C4-2B (cell line): ENCODE results near the gene STAB2.

Experiments
- H3K27ac ChIP-seq: fragments of 450-650 bp; 2 replicates; pipeline ENCODE4 v1.5.1; 2017
- ZFX ChIP-seq: fragments of 450-650 bp; IDR thresholded peaks from 2 replicates; pipeline ENCODE4 v1.6.1; 2017
- TF ChIP-seq, protein P1 (sequence below): fragments of 450-650 bp; conservative IDR thresholded peaks from 2 replicates; pipeline ENCODE4 v1.5.1; 2017; ENCODE audit warnings: mild to moderate bottlenecking

STAB2 gene

DNA sequence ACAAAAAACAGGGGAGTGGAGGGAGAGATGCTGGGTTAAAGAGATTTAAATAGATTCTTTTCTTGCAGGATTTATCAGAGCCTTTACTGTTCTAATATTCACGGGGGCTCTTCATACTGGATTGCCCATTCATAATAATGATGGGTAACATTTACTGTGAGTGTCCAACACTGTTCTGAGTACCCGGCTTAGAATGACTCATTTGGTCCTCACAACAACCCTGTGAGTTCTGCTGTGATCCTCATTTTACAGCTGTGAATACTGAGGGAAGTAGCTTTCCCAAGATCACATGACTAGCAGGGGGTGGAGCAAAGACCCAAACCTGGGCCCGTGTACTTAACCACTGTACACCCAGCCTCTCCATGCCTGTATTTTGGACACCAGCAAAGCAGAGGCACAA lies 140.6 kb downstream of the STAB2 start:
- TF ChIP-seq ZFX, result no peak
- TF ChIP-seq, protein P1, sequence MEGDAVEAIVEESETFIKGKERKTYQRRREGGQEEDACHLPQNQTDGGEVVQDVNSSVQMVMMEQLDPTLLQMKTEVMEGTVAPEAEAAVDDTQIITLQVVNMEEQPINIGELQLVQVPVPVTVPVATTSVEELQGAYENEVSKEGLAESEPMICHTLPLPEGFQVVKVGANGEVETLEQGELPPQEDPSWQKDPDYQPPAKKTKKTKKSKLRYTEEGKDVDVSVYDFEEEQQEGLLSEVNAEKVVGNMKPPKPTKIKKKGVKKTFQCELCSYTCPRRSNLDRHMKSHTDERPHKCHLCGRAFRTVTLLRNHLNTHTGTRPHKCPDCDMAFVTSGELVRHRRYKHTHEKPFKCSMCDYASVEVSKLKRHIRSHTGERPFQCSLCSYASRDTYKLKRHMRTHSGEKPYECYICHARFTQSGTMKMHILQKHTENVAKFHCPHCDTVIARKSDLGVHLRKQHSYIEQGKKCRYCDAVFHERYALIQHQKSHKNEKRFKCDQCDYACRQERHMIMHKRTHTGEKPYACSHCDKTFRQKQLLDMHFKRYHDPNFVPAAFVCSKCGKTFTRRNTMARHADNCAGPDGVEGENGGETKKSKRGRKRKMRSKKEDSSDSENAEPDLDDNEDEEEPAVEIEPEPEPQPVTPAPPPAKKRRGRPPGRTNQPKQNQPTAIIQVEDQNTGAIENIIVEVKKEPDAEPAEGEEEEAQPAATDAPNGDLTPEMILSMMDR, result no peak
- H3K27ac ChIP-seq, result no peak overlapping the region

DNA sequence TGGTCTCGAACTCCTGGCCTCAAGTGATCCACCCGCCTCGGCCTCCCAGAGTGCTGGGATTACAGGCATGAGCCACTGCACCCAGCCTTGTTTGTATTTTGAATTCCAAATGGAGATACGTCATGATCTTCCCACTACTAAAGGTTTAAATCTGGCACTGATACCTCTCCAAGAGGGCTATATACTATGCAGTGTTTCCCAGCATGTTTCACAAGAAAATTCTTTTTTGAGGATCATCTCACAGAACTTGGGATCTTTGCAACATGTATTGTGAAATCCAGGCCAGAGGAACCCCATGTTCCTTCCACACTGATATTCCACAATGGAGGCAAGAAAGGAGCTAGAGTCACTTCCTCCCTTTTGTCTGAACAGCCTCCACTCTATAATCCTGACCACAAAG lies 141.2 kb downstream of the STAB2 start:
- TF ChIP-seq ZFX, result no peak
- TF ChIP-seq, protein P1, result no peak
- H3K27ac ChIP-seq, result no peak overlapping the region

DNA sequence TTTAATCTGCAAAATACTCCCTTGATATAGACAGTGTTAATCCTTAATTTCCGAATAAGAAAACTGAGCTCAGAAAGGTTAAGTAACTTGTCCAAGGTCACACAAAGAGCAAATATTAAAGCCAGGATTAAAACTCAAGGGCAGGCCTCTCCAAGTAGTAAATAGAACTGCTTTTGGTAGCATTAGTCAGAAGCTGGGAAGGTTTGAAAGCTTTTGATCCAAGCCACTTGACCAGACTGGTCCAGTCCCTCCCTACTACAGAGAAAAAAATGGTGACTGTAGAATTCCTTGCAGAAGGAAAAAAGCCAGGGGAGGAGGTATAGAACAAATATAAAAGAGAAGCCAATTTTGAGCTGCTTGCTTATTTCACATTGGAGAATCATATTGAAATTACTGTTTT lies 142.4 kb downstream of the STAB2 start:
- no peak for TF ChIP-seq ZFX
- TF ChIP-seq, protein P1, result no peak

DNA sequence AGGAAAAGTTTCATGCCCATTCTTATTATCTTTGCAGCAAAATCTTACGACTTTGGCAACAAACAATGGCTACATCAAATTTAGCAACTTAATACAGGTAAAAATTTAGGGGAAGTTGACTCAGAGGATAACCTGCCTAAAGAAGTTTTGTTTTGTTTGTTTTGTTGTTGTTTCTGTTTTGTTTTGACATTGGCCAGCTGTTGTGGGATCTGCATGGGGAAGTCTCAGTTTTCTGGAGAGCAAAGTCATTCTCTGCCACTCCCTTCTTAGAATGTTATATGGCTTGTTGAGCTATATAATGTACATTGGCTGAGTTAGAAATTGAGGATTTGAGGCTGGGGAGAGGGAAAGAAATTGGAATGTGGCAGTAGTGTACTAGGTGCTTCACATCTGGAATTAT lies 144.5 kb downstream of the STAB2 start:
- H3K27ac ChIP-seq, result no peak overlapping the region
- TF ChIP-seq ZFX, result no peak
- TF ChIP-seq, protein P1, result no peak

More for the DNA sequence above, 142.4 kb downstream of the STAB2 start:
- H3K27ac ChIP-seq, result no peak overlapping the region

DNA sequence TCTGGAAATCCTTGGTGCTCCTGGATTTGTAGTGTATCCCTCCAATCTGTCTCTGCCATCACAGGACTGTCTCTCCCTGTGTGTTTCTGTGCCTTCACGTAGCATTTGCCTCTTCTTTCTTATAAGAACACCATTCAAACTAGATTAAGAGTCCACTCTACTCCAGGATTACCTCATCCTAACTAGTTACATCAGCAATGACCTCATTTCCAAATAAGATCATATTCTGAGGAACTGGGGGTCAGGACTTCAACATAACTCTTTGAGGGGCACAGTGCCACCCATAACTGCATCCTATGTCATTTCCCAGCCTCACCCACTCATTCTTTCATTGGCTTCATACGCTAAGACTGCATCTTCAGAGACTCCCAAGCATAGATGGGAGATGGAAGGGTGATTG lies 147.8 kb downstream of the STAB2 start:
- no peak for TF ChIP-seq ZFX
- TF ChIP-seq, protein P1, result no peak

DNA sequence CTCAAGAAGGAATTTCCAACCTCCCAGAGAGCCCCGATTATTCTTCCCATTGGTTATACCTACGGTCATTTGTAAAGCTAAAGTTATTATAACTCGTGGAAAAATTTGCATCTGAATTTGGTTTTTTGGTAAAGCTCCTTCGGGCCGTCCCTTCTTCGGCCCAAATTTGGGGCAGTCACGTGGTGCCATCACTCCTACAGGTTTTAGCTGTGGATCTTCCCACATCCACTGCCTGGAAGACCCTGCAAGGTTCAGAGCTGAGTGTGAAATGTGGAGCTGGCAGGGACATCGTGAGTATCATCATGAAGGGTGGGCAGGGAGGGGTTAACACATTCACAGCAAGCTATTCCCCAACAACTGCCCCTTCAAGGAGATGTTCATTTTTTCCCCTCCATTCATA lies 148.2 kb downstream of the STAB2 start:
- TF ChIP-seq ZFX, result no peak
- TF ChIP-seq, protein P1, result no peak
- H3K27ac ChIP-seq, result no peak overlapping the region

More for the DNA sequence above, 147.8 kb downstream of the STAB2 start:
- no peak overlapping the region for H3K27ac ChIP-seq

DNA sequence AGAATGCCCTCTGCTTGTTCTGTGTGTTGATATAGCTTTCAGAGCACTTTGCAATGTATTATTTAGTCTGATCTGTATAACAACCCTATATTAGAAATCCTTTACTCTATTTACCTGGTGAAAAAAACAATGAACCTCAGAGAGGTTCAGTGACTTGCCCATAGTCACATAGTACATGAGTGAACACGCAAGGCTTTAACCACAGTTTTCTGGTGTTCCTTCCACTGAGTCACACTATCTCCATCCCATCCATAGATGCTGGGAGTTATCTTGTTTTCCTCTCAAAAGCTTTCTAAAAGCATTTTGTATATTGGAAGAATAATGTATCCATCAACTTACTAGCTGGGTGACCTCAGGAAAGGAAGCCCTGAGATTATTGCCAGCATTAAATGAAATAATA lies 149.5 kb downstream of the STAB2 start:
- H3K27ac ChIP-seq, result no peak overlapping the region
- TF ChIP-seq, protein P1, result no peak
